T-helper 2 cell treated with Interferon-gamma antibody and Interleukin-4, amounts not matched to agents 100 ng/mL and 5 ng/mL, for 36 hours (primary cell): ENCODE measurements around the gene CHMP6. TPM values are rescaled to one million over a fixed set of nuclear protein-coding genes. Genes with fewer than 3 reads are reported as not detected.
"Not testable (repeated sequence)": the region's sequence is repeated elsewhere in the genome, so short reads cannot be mapped to it uniquely, and the experiment has no call there.

Source experiments
- intact Hi-C: fragments of 100-400 bp; cut with micrococcal nuclease; formaldehyde crosslinking; loops from one replicate; pipeline ENCODE4 v1.15.1; 2023
- total RNA-seq: library from RNA; stranded (reverse); gene quantifications from 2 replicates; pipeline ENCODE4 v1.2.3, GENCODE V29; 2022

CHMP6 gene
- total RNA-seq, 1 donor from 2014 or later, result 39.6 TPM

DNA sequence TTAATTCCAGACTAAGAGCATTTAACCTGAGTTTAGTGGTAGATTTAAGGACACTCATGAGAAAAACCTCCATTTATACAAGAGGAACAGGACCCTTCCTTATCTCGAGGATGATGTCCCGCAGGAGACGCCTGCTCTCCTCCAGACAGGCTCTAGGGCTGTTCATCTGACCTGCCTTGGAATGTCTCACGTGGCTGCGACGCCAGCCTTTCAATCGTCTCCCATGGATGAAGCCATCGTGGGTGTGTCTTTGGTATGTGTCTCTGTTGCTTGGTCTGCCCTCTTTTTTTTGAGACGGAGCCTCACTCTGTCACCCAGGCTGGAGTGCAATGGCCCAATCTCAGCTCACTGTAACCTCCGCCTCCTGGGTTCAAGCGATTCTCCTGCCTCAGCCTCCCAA, 16.5 kb downstream of the CHMP6 start:
- intact Hi-C loops, result no loop called here

- intact Hi-C loops, result no loop called here
Measured at GRCh38 chr17:81009136-81009535, 17.5 kb downstream of the CHMP6 start.

DNA sequence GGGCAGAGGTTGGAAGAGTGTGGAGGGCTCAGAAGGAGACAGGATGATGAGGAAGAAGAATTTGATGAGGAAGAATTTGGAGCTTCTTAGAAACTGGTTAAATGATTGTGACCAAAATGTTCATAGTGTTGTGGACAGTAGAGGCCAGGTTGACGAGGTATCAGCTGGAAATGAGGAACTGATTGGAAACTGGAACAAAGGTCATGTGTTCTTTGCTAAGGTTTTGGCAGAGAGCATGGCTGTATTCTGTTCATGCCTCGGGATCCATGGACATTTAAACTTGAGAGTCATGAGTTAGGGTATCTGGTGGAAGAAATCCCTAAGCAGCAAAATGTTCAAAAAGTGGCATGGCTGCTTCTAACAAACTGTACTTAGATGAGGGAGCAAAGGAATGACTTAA, 19.3 kb downstream of the CHMP6 start:
- intact Hi-C loops, result no loop called here

DNA sequence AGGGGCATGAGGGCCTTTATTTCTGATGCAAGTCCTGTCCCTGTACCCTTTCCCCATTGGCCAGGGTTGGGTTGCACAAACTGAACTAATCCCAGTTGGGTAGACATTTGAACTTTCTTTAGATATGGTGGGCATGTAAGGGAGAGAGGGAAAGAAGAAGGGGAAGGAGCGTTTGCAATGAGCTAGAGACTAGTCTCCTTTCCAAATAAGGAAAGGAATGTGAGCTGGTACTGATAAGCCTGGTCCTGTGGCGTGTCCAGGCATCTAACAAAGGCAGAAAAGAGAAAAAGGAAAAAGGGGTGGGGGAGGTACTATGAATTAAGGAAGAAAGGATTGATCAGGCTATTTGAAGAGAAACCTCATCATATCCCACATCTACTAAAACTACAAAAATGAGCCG, 20.3 kb downstream of the CHMP6 start:
- intact Hi-C loops, result no loop called here

DNA sequence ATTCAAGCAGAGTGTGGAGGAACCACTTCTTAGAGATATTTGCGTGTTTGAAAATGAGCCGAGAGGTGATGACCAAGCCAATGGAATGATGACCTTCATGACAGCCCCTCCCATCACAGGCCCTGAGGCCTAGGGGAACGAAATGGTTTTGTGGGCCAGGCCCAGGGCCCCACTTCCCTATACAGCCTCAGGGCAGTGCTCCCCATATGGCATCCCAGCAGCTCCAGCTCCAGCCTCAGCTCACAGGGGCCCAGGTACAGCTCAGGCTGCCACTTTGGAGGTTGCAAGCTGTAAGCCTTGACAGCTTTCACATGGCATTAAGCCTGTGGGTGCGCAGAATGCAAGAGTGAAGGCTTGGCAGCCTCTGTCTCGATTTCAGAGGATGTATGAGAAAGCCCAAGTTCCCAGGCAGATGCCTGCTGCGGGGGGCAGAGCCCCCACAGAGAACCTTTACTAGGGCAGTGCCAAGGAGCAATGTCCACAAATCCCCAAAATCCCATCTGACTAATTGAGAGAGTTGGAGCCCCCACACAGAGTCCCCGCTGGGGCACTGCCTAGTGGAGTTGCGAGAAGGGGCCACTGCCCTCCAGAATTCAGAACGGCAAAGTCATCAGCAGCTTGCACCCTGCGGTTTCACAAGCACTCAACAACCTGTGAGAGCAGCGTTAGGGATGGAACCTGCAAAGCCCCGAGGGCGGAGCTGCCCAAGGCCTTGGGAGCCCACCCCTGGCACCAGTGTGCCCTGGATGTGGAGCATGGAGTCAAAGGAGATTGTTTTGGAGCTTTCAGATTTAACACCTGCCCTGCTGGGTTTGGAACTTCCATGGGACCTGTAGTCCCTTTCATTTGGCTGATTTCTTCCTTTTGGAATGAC, 21.2 kb downstream of the CHMP6 start:
- intact Hi-C loops, result no loop called here

DNA sequence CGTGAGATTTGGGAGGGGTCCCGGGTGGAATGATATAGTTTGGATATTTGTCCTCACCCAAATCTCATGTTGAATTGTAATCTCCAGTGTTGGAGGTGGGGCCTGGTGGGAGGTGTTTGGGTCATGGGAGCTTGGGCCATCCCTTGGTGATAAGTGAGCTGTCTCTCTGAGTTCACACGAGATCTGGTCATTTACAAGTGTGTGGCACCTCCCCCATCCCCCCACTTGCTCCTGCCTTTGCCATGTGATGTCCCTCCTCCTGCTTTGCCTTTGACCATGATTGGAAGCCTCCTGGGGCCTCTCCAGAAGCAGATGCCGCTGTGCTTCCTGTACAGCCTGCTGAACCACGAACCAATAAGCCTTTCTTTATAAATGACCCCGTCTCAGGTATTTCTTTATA, 22.0 kb downstream of the CHMP6 start:
- intact Hi-C loops, result no loop called here

DNA sequence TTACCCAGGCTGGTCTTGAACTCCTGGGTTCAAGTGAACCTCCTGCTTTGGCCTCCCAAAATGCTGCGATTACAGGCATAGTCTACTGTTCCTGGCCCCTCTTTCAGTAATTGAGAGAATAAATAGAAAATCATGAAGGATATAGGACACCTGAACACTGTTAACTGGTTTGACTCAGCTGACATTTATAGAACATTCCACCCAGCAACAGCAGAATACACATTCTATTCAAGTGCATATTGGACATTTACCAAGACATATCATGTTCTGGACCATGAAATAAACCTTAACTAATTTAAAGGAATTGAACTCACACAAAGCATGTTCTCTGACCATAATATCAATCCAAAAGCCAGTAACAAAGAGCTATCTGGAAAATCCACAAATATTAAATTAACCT, 23.5 kb downstream of the CHMP6 start:
- intact Hi-C loops, result no loop called here

GRCh38 chr17:81016575-81016974, 24.9 kb downstream of the CHMP6 start:
- intact Hi-C loops, result no loop called here

GRCh38 chr17:81017330-81017729, 25.7 kb downstream of the CHMP6 start:
- intact Hi-C loops, result not testable (repeated sequence)

DNA sequence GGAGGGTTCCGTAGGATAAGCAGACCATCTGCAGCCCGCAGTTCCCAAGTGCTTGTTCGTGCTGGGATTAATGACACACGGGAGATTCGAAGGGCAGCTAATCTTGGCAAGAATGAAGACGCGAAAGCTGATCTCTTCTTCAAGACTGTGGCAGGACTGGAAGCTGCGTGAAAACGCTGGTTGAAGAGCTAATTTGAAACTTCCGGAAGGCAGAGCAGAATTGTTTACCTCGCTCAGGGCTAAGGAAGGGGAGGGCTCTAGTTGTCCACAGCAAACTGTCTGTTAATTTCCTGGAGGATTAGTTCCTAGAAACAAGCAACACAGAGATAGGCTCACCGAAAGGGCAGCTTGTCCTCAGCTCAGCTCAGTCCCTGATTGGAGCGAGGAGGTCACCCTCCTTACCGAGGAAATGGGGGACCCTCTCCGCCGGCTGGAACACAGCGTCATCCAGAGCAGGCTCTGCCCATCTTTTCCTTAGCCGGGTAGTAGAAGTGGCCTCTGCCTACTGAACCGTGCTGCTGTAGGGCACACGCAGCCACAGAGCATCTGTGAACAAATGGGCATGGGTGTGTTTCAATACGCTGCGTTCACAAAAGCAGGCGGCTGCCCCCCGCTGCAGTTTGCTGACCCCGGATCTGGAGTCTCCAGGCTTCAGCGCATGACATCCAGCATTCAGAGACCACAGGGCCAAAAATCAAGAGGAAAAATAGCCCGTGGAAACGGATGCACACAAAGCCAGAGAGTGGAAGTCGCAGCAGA, 26.6 kb downstream of the CHMP6 start:
- intact Hi-C loops, result no loop called here

DNA sequence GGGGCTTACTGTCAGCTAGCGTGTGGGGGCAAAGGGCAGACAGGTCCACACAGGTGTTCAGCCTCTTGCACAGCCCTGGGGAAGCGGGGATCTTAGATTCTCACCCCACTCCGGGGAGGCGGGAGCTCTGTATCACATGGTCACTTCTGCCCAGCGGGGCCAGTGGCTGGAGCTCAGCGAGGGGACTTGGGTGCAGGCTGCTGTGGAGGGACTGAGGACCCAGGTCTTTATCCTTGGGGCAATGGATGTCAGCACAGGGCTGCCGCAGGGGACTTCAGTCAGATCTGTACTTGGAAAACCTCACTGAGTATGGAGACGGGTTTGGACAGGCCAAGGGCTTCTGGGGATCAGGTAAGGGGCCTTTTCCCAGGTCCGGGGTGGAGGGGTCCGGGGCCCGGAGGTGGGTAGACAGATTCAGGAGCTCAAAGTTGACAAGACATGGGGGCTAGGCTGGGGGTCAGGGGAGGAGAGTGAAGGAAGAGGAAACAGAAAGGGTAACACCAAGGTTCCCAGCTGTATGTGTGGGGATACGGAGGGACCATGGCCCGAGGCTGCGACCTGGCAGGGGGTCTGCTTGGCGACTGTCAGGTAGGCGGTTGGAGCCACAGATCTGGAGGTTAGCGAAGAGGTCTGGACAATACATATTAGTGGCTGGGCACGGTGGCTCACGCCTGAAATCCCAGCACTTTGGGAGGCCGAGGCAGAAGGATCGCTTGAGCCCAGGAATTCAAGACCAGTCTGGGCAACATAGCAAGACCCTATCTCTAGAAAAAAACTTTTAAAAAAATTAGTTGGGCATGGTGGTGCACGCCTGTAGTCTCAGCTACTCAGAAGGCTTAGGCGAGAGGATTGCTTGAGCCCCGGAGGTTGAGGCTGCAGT, 28.2 kb downstream of the CHMP6 start:
- intact Hi-C loops, result no loop called here

GRCh38 chr17:81020443-81020766, 28.8 kb downstream of the CHMP6 start:
- intact Hi-C loops, result no loop called here

DNA sequence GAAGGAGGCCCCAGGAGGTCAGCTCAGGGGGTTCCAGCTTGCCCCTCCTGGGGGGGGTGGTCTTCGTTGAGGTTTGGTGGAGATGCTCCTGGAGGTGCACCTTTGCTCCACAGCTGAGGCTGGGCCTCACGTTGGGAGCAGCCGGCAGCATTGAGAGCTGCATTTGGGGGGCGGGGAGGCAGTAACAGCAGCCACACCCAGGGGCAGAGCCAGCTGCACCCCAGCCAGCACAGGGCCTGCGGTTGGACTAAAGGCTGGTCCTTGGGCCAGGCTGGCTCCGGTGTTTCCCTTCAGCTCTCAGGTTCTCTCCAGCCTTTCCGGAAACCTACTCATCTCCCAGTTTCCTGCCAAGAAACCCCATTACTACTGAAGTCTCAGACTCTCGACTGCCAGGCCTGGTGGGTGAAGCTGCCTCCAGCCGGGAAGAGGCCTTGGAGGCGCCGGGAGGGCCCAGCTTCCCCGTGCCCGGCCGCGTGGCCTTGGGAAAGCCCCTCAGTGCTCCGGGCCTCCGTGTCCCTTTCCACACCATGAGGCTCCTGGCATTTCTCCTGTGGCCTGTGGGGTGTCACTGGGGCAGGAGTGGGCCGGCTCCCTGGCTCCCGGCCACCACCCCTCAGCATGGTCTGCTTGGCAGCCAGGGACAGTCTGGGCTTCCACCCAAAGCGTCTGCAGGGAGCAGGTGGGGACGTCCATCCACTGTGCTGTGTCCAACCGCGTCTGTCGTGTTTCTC, 29.3 kb downstream of the CHMP6 start:
- intact Hi-C loops, result no loop called here

DNA sequence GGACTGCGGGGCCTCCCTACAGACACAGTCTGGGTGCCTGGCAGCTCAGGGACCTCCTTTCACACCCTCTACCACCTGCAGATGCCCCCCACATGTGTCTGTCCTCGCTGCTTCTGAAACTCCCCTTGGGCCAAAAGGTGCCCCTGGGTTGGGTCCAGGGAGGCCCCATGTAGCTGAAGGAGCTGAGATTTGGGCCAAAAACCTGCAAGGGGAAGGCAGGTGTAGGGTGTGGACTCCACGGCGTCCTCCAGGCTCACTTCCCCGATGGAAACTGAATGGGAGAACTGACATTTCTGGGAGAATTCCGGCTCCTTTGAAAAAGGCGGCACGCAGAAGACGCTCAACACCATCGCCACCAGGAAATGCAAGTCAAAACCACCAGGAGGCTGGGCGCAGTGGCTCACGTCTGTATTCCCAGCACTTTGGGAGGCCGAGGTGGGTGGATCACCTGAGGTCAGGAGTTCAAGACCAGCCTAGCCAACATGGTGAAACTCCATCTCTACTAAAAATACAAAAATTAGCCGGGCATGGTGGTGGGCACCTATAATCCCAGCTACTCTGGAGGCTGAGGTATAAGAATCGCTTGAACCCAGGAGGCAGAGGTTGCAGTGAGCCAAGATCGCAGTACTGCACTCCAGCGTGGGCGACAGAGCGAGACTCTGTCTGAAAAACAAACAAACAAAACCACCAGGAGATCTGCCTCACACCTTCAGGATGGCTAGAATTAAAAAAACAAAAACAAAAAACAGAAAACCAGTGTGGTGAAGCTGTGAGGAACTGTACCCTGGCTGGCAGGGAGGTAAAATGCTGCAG, 30.1 kb downstream of the CHMP6 start:
- intact Hi-C loops, result no loop called here

GRCh38 chr17:81022344-81022676, 30.7 kb downstream of the CHMP6 start:
- intact Hi-C loops, result no loop called here

DNA sequence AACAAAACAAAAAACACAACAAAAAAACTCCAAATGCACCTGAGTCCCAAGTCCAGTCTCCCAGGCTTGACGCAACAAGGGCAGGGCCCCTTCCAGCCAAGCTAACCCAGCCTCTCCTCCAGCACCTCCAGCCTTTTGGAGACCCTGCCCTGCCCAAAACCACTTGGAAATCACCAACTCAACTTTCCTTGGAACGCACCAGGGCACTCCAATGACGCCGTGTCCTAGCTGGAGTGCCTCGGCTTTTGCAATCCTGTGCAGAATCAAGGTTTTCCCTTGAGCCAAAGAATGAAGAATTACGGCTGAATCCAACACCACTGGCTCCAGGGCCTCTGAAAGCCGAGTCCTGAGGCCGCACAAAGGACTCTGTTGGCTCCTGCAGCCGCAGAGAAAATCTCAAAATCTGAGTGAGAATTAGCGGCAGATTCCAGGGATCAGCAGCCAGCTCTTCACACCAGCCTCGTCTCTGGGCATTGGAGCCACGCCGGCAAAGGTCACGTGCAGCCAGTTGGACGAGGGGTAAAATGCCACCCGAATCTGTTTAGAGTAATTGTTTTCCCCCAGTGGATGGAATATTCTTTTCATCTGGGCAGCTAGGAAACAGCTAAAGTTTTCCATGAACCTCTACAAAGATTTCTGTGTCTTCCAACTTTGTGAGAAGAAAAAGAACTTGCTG, 33.6 kb downstream of the CHMP6 start:
- intact Hi-C loops, result no loop called here

DNA sequence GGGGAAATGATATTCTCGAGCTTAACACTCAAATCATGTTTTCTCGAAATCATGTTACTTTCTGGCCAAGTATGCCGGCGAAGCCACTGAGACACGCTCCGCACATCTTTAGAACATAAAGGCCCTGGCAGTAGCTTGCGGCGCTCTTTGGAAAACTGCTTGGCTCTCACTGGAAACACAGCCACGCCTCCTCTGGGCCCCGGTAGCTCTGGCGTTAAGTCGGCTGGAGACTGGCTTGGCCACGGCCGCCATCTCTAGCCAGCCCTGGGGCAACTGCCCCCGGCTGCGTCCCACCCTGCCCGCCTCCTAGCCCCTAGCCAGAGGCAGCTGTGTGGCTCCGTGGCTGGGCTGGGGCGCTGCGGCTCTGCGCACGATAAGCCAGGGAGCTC, 34.1 kb downstream of the CHMP6 start:
- intact Hi-C loops, result no loop called here

DNA sequence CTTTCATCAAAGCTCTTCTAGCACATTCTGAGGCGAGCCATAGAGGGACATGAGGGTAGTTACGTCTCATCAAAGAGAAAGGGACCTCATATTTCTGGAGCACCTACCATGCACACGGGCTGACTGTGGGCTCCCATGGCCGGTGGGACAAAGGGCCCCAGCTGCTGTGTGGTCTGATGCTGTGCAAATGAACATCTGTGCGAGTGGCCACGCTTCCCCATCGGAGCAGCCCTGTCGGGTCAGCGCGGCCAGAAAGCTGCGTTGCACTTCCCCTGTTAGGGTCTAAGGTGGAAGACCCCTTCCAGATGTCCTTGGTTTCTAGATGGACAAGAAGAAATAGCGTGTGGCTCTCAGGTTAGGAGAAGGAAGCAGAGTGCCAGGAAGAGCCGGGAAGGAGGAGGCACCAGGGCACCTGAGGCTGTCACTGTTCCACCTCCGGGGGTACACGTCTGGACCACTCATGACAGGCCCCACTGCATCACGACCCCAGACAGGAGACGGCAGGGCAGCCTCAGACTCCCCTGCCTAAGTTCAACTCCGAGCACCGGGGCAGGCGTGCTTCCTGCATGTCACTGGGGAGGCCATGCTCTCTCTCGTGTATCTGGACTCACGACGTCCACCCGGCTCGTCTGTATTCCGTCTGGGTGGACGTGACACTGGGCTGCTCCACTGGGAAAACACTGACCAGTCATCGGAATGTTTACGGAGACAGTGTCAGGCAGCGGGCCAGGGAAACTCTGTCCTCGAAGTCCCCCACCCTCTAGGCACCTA, 34.8 kb downstream of the CHMP6 start:
- intact Hi-C loops, result no loop called here

- intact Hi-C loops, result no loop called here
Measured at GRCh38 chr17:81027038-81027437, 35.4 kb downstream of the CHMP6 start.
